OCI-LY1 (cell line): ENCODE measurements around the gene TOGARAM2.

Experiments
- H2AFZ ChIP-seq: fragments of 200-600 bp; sonication (generic), shearing (Covaris generic); 2 replicates; pipeline ENCODE4 v1.6.0; 2014; ENCODE audit warnings: antibody characterized with exemption, mild to moderate bottlenecking, low read length
- H3F3A ChIP-seq: fragments of 200-600 bp; sonication (generic), shearing (Covaris generic); 2 replicates; pipeline ENCODE4 v1.6.0; 2014; ENCODE audit warnings: mild to moderate bottlenecking, antibody characterized with exemption, low read length, moderate library complexity; ENCODE audit not compliant: insufficient read depth
- H3K27ac ChIP-seq: fragments of 200-600 bp; sonication (generic); 2 replicates; pipeline ENCODE4 v1.5.1; 2014; ENCODE audit warnings: low read length, mixed run types, mild to moderate bottlenecking, low read depth; ENCODE audit not compliant: poor library complexity, severe bottlenecking
- H3K27me3 ChIP-seq: fragments of 200-600 bp; sonication (generic); 2 replicates; pipeline ENCODE4 v1.6.0; 2014; ENCODE audit warnings: antibody characterized with exemption, mild to moderate bottlenecking, low read length, moderate library complexity; ENCODE audit not compliant: insufficient read depth
- H3K36me3 ChIP-seq: fragments of 200-600 bp; sonication (generic); 2 replicates; pipeline ENCODE4 v1.6.1; 2014; ENCODE audit warnings: mild to moderate bottlenecking, antibody characterized with exemption, low read length, moderate library complexity, mixed read lengths; ENCODE audit not compliant: insufficient read depth
- H3K4me1 ChIP-seq: fragments of 200-600 bp; sonication (generic); 2 replicates; pipeline ENCODE4 v1.5.1; 2014; ENCODE audit warnings: mild to moderate bottlenecking, low read length, moderate library complexity; ENCODE audit not compliant: insufficient read depth, severe bottlenecking
- H3K4me2 ChIP-seq: fragments of 200-600 bp; sonication (generic), shearing (Covaris generic); 2 replicates; pipeline ENCODE4 v1.6.1; 2014; ENCODE audit warnings: low read length
- H3K4me3 ChIP-seq: fragments of 200-600 bp; sonication (generic); 2 replicates; pipeline ENCODE4 v1.5.1; 2014; ENCODE audit warnings: low read length, low read depth, mild to moderate bottlenecking, mixed read lengths; ENCODE audit not compliant: poor library complexity, severe bottlenecking
- H3K79me2 ChIP-seq: fragments of 200-600 bp; shearing (Covaris generic); 2 replicates; pipeline ENCODE4 v1.6.1; 2016; ENCODE audit warnings: mixed run types, low read length, mixed read lengths; ENCODE audit not compliant: insufficient read depth
- H3K9ac ChIP-seq: fragments of 200-600 bp; sonication (generic), shearing (Covaris generic); 2 replicates; pipeline ENCODE4 v1.6.1; 2014; ENCODE audit warnings: mild to moderate bottlenecking, low read length, mixed read lengths
- H3K9me2 ChIP-seq: fragments of 200-600 bp; sonication (generic), shearing (Covaris generic); 2 replicates; pipeline ENCODE4 v1.6.1; 2014; ENCODE audit warnings: low read depth, mild to moderate bottlenecking, low read length, mixed read lengths
- H3K9me3 ChIP-seq: fragments of 200-600 bp; shearing (Covaris generic); 2 replicates; pipeline ENCODE4 v1.6.1; 2014; ENCODE audit warnings: low read length, mixed read lengths
- H4K20me1 ChIP-seq: fragments of 200-600 bp; sonication (generic), shearing (Covaris generic); 2 replicates; pipeline ENCODE4 v1.6.0; 2016; ENCODE audit warnings: mild to moderate bottlenecking, low read length; ENCODE audit not compliant: insufficient read depth
- EZH2 ChIP-seq: fragments of 200-600 bp; sonication (generic), shearing (Covaris generic); IDR thresholded peaks from 2 replicates; pipeline ENCODE4 v1.8.0; 2017; ENCODE audit warnings: borderline replicate concordance, mixed run types, mild to moderate bottlenecking, antibody characterized with exemption, low read length, moderate library complexity, mixed read lengths
- TF ChIP-seq, protein P1 (sequence below): fragments of 200-600 bp; sonication (generic), shearing (Covaris generic); IDR thresholded peaks from 2 replicates; pipeline ENCODE4 v1.5.1; 2017; ENCODE audit warnings: mild to moderate bottlenecking, antibody characterized with exemption, low read length, moderate library complexity, mixed read lengths

The TOGARAM2 gene

DNA sequence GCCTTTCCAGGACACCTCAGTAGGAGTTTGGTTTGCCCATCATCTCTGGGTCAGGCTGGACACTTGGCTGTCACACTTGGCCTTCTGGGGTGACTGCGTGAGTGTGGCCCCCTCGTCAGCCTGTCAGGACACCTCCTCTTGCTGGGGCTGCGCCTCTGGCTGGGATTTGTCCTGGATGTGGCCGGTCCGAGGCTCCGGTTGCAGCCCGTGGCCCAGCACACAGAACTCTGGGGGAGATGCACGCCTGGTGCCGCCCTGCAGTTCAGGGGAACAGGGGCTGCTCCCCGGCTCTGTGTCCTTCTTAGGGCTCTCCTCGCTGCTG, 83.6 kb downstream of the TOGARAM2 start:
- Histone ChIP-seq H3K4me2 (no peak overlapping the region), H3F3A (no peaks in the 10 kb centered on the region), H3K4me3 (no peak overlapping the region), H3K9me3 (no peaks in the 10 kb centered on the region), H3K36me3 (no peaks in the 10 kb centered on the region), H3K4me1 (no peaks in the 10 kb centered on the region), H3K27ac (no peak overlapping the region), H4K20me1 (no peaks in the 10 kb centered on the region), H3K9me2 (no peaks in the 10 kb centered on the region), H3K79me2 (no peaks in the 10 kb centered on the region), H3K9ac (no peak overlapping the region), H2AFZ (no peak overlapping the region), H3K27me3 (no peaks in the 10 kb centered on the region)
- TF ChIP-seq, protein P1, sequence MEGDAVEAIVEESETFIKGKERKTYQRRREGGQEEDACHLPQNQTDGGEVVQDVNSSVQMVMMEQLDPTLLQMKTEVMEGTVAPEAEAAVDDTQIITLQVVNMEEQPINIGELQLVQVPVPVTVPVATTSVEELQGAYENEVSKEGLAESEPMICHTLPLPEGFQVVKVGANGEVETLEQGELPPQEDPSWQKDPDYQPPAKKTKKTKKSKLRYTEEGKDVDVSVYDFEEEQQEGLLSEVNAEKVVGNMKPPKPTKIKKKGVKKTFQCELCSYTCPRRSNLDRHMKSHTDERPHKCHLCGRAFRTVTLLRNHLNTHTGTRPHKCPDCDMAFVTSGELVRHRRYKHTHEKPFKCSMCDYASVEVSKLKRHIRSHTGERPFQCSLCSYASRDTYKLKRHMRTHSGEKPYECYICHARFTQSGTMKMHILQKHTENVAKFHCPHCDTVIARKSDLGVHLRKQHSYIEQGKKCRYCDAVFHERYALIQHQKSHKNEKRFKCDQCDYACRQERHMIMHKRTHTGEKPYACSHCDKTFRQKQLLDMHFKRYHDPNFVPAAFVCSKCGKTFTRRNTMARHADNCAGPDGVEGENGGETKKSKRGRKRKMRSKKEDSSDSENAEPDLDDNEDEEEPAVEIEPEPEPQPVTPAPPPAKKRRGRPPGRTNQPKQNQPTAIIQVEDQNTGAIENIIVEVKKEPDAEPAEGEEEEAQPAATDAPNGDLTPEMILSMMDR = no peak
- TF ChIP-seq EZH2 = no peak

DNA sequence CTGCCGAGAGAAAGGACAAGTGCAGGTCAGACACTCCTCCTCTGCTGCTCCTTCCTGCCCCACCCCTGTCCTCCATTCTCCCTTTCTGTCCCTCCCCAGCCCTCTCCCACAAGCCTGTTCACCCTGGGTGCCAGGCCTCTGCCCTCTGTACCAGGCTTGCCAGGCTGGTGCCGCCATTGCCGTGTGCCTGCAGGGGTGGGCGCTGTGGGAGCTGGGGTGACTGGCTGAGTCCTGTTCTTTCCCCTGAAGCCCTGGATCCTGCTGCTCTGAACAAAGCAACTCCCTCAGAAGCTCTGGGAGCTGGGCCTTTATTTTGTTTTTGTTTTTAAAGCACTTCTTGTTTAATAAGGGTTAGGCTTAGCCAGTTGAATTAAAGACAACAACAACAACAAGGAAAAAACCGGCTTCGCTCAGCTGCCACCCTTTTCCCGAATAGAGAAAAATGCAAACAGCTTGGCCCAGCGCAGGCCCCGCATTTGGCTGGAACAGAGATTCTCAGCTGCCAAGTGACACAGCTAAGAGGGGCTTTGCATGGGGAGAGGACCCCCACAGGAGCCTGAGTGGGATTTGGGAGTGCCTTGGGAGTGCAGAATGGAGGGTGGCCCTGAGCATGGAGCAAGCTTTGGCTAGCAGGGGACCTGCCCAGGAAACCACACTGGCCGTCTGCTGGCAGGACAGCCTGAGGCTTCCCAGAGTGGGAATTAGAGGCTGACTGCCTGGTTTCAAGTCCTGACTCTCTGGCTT, 84.1 kb downstream of the TOGARAM2 start:
- H4K20me1 ChIP-seq = no peaks in the 10 kb centered on the region
- H3K9ac ChIP-seq = no peak overlapping the region
- no peak for TF ChIP-seq EZH2
- TF ChIP-seq, protein P1 = no peak
- H3K27me3 ChIP-seq = no peaks in the 10 kb centered on the region
- H3F3A ChIP-seq = no peaks in the 10 kb centered on the region
- H3K27ac ChIP-seq = no peak overlapping the region
- no peak overlapping the region for H3K4me3 ChIP-seq
- H3K4me1 ChIP-seq = no peaks in the 10 kb centered on the region
- no peaks in the 10 kb centered on the region for H3K9me3 ChIP-seq
- no peak overlapping the region for H2AFZ ChIP-seq
- H3K9me2 ChIP-seq = no peaks in the 10 kb centered on the region
- no peak overlapping the region for H3K4me2 ChIP-seq
- H3K36me3 ChIP-seq = no peaks in the 10 kb centered on the region
- H3K79me2 ChIP-seq = no peaks in the 10 kb centered on the region

DNA sequence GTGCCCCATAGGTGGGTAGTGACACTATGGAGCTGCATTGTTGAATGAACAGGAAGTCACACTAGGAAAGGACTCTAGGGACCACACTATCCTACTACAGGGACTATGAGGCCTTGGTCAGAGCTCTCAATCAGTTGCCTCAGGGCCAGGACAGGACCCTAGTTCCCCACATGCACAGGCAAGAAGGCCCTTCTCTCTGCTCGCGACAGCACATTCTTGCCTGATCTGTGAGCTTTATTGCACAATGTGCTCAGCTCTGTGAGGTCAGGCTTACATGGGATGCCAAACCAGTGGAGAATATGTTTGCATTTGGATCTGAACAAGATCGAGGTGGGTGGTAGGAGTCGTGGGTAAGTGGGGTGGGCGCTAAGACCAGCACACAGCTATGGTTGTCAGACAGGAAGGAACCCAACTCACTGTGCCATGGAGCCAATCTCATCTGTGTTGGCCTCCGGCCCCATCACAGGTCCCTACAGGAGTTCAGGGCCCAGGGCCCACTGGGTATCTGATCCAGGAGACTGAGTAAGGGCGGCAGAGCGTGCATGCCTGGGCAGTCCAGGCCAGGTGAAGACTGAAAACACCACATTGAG, 85.3 kb downstream of the TOGARAM2 start:
- Histone ChIP-seq H3K9me2 (no peaks in the 10 kb centered on the region), H3K4me3 (no peak overlapping the region), H3K36me3 (no peaks in the 10 kb centered on the region), H3K27ac (no peak overlapping the region), H3K4me2 (no peak overlapping the region), H3F3A (no peaks in the 10 kb centered on the region), H2AFZ (no peak overlapping the region), H3K79me2 (no peaks in the 10 kb centered on the region), H4K20me1 (no peaks in the 10 kb centered on the region), H3K4me1 (no peaks in the 10 kb centered on the region), H3K9me3 (no peaks in the 10 kb centered on the region), H3K27me3 (no peaks in the 10 kb centered on the region), H3K9ac (no peak overlapping the region)
- TF ChIP-seq, protein P1 = no peak
